GM19463 (cell line): ENCODE measurements around the gene NAT8.
"Not testable (repeated sequence)": the region's sequence is repeated elsewhere in the genome, so short reads cannot be mapped to it uniquely, and the experiment has no call there.

Source experiments
- ATAC-seq: cut with Tn5 transposase; IDR thresholded peaks from one replicate; pipeline ENCODE4 v1.9.1; 2021; ENCODE audit warnings: mild to moderate bottlenecking, moderate library complexity; ENCODE audit not compliant: unreplicated experiment

Gene NAT8

DNA sequence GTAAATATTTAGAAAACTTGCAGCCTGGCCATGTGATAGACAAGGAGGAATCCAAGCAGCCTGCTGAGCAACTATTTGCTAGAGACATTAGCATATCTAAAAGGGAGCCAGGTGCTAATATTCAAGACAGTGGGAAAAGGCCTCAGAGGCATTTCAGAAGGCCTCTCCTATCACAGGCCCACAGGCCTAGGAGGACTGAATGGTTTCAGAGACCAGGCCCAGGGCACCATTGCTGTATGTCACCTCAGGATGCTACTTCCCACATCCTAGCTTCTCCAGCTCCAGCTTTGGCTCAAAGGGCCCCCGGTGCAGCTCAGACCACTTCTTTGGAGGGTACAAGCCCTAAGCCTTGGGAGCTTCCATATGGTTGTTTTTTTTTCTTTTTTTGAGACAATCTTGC, 3.8 kb downstream of the NAT8 start:
- no peak for ATAC-seq

GRCh38 chr2:73636977-73637376, 5.2 kb downstream of the NAT8 start:
- not testable (repeated sequence) for ATAC-seq

- ATAC-seq, result peak; percentile 69
These were observed 11.5 kb downstream of the NAT8 start for GRCh38 chr2:73630662-73631266.

GRCh38 chr2:73628493-73628892, 13.7 kb downstream of the NAT8 start:
- peak; percentile 74 for ATAC-seq

DNA sequence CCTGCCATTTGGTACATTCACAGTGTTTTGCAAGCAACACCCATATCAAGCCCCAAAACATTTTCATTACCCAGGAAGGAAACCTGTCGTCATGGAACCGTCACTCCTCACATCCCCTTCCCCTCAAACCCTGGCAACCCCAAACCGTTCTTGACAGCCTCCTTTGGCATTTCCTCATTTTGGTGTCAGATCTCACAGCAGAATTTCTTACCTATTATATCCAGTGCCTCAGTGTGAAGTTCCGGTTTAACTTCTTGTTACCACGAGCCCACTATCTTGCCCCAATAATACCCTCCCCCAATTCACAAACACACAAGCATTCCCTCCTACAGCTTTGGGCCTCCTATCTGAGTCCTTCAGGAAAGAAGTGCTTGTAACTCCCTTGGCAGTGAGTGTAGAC, 16.0 kb downstream of the NAT8 start:
- not testable (repeated sequence) for ATAC-seq

DNA sequence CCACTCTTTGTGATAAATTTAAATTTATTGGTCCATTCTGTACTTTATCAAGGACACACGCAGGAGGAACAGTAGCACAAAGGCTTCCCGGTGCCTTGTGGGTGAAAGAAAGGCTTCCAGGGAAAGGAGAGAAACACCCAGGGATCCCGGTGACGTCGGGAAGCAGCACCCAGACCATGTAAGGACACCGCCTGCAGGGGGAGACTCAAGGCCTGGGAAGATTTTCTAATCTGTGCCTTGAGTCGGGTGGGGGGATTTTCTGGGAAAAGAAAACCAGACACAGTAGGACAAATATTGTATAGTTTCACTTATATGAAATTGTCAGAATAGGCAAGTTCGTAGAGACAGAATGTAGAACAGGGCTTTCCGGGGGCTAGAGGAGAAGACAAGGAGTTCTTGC, 17.6 kb downstream of the NAT8 start:
- not testable (repeated sequence) for ATAC-seq

DNA sequence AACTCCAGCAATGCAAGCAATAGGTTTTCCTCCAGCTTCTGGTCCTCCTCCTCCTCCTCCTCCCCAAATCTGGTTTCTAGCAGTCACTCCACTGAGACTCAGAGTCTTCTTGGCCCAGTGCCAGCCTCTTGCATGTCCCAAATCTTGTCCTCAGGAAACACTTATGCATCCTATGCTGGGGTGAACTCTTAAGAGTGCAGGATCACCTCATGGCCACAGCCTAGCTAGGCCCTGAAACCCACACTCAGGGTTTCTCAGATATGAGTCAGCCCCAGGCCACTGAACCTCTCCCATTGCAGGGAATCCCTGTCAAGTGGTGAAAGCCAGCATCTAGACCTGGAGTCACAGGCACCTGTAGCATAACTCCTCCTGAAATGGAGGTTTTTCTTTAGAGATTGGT, 18.2 kb downstream of the NAT8 start:
- ATAC-seq, result not testable (repeated sequence)

DNA sequence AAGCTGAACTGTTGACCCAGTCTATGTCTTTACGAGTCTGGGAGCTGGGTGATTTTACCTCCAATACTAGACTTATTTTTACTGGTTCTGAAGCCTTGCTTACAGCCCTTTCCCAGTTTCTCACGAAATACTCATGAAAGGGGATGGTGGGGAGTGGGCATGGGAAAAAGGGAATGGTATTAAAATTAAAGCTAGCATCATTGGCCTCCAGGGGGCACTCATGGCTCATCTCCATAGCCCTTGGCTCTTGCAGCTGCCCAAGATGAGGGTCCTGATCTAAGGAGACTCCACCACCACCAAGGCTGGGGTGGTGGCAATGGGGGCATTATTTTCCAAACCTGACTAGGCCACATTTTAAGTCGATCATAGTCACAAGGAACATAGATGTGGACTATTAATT, 22.3 kb downstream of the NAT8 start:
- ATAC-seq, result not testable (repeated sequence)

GRCh38 chr2:73614997-73615396, 27.2 kb downstream of the NAT8 start:
- no peak for ATAC-seq

GRCh38 chr2:73614105-73614504, 28.1 kb downstream of the NAT8 start:
- ATAC-seq, result peak; percentile 41

DNA sequence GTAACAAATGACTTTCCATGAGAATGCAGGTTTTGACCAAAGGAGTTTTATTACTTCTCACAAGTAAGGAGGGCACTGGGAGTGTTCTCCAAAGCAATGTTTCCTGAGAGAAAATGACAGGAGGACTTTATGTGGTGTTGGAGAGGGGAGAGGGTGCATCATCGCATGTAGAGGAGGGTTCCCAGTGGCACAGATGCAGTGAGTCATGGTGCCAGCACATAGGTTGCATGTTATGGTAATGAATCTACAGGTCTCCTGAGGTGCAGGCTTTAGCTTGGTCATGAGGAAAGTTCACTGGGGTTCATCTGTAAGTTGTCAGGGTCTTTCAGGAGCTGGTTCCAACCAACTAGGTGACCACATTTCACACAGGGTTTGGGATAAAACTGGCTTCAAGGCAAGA, 30.4 kb downstream of the NAT8 start:
- no peak for ATAC-seq

GRCh38 chr2:73611193-73611592, 31.0 kb downstream of the NAT8 start:
- ATAC-seq, result peak; percentile 52

- no peak for ATAC-seq
These were observed 32.1 kb downstream of the NAT8 start for GRCh38 chr2:73610111-73610510.

DNA sequence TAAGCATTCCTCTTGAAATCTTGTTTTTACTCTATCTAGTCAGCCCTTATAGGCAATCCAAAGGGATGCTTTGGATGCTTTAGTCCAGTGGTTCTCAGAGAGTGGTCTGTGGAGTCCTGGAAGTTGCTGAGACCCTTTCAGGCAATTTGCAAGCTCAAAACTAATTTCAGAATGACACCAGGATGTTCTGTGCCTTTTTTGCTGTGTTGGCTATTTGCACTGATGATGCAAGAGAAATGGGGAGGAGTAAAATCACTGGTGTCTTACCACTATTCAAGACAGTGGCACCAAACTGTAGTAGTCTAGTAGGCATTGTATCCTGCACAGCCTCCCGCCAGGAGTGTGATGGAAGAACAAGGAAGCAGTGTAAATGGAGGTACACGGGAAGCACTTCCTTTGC, 37.6 kb downstream of the NAT8 start:
- not testable (repeated sequence) for ATAC-seq

DNA sequence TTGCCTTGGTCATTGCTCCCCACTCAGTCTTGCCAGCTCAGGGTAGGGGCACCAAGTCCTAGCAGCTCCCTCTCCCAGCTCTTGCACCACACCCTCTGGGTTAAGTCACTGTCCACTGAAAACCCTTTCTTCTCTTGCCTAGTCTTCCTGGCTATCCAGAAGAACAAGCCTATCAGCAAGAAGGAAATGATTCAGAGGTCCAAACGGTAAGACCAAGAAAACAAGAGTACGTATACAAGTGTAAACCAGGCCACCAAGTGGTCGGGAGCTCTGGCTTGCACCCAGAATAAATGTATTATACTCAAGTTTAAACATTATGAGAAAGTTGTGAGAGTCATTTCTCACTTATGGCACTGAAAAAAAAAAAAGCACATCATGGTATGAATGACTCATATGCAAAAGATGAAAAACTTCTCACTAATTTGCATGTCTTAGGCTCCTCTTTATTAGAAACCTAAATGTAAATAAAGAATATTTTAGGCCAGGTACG, 39.1 kb downstream of the NAT8 start:
- peak; percentile 82 for ATAC-seq

DNA sequence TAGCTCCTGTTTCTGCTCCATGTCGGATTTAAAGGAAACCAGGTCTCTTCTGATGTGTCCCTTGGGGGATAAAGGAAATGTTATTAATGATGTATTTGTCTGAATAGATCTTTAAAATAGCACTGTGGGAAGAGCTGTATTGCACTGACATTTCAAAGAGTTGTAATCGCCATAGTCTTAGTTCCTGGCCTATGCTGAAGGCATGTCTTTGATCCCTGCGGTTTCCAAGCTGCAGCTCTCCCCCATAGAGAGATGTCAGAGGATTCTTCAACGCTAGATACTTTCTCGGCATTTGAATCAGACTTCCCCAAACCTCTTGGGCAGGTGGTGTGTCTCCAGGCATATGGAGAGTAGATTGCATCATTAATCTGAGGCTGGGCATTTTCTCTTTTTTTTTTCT, 40.4 kb downstream of the NAT8 start:
- ATAC-seq, result no peak

GRCh38 chr2:73594251-73594650, 48.0 kb downstream of the NAT8 start:
- no peak for ATAC-seq

DNA sequence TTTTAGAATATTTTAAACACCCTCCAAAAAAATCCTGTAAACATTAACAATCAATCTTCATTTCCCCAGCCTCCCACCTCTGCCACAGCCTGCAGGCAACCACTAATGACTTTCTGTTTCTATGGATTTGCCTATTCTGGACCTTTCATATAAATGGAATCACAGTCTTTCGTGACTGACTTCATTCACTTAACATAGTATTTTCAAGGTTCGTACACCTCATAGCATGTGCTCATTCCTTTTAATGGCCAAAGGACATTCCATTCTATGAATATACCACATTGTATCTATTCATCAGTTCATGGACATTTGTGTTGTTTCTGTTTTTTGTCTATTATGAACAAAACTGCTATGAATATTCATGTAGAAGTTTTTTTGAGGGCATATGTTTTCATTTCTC, 48.5 kb downstream of the NAT8 start:
- ATAC-seq, result no peak
